SKM-1 treated with dmso at 0.1 percent for 144 hours (cell line): ENCODE results near the gene ACSL5.
A peak's percentile ranks its signal among the peaks of the same experiment; 100 is the strongest.
"Not testable (repeated sequence)": the region's sequence is repeated elsewhere in the genome, so short reads cannot be mapped to it uniquely, and the experiment has no call there.

Experiments used
- DNase-seq: peaks from one replicate; lab custom pipeline; 2025; ENCODE audit not compliant: unreplicated experiment; lab: John Stamatoyannopoulos, UW

The ACSL5 gene

GRCh38 chr10:112374724-112375541 is 1.0 kb downstream of the ACSL5 start:
- DNase-seq: peak; percentile 19

GRCh38 chr10:112375721-112376395 is 1.9 kb downstream of the ACSL5 start:
- DNase-seq: peak; percentile 83

GRCh38 chr10:112376396-112376790 is 2.5 kb downstream of the ACSL5 start:
- DNase-seq: no peak

DNA sequence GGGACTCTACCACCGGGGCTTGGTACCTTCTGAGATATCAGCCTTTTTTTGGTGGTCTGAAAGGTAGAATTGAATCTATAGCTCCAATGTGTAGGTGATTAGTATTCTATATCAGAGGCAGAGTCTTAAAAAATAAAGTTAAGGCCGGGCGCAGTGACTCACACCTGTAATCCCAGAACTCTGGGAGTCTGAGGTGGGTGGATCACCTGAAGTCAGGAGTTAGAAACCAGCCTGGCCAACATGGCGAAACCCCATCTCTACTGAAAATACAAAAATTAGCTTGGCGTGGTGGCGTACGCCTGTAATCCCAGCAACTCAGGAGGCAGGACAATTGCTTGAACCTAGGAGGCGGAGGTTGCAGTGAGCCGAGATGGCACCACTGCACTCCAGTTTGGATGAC is 3.2 kb downstream of the ACSL5 start:
- DNase-seq: not testable (repeated sequence)

DNA sequence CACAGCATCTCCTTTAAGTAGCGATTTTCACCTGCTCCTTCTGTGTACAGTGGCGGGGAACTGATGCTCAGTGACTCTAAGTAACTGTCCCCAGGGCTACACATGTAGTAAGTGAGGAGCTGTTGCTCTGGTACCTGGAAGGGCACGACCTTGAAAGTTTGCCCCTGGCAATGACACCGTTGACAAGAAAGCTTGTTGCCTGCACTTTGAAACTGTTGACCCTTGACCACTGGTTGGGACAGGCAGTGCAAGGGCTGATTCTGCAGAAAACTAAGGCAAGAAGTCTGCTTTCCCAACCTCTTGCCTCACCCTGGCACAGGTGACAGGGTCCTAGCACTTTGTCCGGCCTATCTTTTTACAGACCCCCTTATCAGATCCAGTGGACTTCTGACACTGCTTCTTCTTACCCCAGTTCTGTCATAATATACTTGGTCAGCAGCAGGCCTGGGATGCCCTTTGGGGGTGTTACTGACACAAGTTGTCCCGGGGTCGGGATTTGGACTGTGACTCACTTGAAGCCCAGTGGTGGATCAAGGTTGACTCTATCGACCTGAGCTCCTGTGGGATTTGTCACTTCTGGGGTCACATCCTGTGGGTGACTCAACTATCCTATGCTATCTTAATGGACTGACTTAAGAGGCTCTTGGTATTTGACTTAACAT is 5.8 kb downstream of the ACSL5 start:
- DNase-seq: no peak

GRCh38 chr10:112382515-112383235 is 8.8 kb downstream of the ACSL5 start:
- DNase-seq: no peak

DNA sequence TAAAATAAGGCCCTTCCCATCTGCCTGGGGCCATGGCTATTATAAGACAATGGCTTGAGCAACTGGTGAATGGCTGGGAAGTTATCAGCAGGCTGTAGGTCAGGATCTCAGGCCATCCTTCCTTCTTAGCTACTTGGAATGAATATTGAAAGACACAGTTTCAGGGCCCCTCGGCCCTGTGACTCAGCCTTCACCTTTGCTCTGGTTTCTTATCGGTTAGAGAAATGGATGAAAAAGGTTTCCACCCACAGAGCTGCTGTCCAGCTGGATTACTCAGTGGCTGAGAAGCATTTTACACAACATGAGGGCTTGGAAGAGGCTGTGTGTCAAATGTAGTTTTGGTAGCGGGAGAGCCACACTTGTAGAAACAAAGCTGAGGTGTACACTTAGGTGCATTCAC is 9.4 kb downstream of the ACSL5 start:
- no peak for DNase-seq

GRCh38 chr10:112384141-112384540 is 10.2 kb downstream of the ACSL5 start:
- no peak for DNase-seq

- DNase-seq: no peak
Measured at GRCh38 chr10:112385201-112385600, 11.3 kb downstream of the ACSL5 start.

- DNase-seq: not testable (repeated sequence)
Measured at GRCh38 chr10:112388056-112388455, 14.1 kb downstream of the ACSL5 start.

DNA sequence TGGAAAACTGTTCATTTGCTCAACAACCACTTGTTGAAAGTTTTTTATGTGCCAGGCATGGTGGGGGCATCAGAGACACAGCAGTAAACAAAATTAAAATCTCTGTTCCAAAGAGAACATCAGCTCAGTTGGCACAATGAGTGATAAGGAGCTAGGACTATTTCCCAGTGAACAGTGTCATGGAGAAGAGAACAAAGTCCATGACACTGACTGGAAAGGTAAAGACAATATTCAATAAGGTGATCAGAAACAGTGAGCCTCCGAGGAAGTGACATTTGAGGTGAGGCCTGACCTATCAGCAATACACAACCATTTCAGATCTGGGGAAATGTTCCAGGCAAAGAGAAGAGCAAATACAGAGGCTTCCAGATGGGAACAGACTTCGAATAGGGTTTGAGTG is 14.6 kb downstream of the ACSL5 start:
- no peak for DNase-seq

DNA sequence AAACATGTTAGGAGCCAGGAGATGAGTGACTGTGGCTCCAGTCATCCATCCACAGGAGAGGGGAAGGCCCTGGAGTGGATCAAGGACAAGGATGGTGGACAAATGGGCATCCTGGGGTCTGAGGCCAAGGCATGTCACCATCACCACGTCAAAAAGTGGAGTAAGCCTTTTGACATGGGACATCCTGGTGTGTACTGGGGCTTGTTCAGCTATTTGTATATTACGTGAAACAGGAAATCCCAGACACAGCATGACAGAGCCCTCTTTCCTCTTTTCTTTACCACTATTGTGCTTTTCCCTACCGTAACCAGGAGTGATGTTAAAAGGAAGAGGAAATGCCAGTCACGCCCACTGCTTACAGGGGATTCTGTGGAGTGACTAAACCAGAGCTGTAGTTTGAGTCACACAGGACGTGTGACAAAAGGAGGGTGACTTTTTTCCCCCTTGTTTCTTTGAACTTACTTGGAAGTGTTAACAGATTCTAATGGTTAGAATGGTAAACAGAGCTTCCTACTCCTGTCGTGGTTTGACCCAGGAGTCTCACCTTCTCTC is 15.4 kb downstream of the ACSL5 start:
- DNase-seq: no peak

DNA sequence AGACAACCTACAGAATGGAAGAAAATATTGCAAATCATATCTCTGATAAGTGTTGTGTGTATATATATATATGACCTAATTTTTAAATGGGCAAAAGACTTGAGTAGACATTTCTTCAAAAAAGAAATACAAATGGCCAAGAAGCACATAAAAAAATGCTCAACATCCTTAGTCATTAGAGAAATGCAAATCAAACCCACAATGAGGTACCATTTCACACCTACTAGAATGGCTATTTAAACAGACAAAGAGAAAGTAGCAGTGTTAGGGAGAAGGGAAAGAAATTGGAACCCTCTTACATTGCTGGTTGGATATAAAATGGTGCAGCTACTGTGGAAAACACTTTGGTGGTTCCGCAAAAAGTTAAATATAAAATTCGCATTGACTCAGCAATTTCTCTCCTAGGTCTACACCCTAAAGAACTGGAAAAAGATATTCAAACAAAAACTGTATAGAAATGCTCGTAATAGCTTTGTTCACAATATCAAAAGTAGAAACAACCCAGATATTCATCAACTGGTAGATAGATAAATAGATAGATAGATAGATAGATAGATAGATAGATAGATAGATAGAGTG is 16.3 kb downstream of the ACSL5 start:
- no peak for DNase-seq

DNA sequence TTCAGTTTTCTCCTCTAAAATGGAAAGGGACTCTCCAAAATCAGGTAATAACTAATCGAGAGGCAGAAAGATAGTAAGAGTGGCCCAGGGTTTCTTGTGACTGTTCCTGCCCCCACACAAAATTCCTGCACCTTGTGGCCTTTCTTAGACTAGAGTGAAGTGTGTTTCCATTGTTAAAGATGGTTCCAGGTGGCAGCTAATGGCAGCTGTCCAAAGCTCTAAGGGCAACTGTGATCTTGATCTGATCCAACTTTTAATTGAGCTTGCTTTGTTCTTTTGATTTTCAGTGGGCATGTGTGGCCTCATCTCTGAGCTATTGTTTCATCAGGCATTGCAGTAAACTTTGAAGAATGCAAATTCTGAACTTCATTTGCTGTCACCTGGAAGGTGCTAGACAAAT is 19.4 kb downstream of the ACSL5 start:
- no peak for DNase-seq

- no peak for DNase-seq
Measured at GRCh38 chr10:112393827-112394226, 19.9 kb downstream of the ACSL5 start.

DNA sequence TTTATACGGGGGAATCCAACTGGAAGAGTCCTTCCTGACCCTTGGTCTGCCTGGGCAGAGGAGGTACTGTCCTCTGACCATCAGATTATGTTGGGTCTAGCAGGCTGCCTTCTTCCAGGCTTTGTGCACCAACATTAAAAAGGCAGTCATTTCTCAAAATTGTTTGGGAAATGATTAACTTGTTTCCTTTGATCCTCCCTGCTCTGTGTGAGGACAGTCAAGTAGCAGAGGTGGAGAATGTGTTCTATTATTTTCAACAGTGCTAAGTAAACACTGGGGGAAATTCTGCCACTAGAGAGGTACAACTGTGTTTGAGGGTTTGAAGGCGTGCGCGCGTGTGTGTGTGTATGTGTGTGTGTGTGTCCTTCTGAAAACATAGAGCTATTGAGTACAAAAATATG is 20.6 kb downstream of the ACSL5 start:
- no peak for DNase-seq

DNA sequence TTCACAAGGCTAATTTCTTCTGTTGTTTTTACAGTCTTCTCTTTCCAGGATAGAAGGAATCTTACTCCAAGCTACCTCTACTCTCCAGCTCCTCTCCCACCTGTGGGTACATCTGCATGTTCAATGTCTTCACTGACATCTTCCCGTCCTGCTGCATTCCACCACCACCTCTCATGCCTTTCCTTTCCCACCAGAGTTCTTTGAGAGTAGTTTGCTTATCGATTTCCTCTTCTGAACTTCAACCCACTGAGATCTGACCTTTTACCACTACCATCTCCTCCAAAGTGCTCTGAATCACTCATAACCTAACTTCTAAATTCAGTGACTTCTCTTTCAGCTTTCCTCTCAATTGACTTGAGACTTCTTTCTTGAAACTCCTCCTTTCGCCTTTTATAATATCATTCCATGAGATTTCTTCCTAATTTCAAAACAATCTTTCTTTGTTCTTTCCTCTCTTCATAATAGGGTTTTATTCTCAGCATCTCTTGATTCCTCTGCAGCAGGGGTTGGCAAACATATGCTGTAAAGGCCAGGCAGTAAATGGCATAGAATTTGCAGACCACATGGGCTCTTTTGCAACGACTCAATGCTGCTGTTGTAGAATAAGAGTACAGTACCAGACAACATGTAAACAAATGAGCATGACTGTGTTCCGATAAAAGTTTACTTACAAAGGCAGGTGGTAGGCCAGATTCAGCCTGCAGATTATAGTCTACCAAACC is 22.1 kb downstream of the ACSL5 start:
- no peak for DNase-seq

DNA sequence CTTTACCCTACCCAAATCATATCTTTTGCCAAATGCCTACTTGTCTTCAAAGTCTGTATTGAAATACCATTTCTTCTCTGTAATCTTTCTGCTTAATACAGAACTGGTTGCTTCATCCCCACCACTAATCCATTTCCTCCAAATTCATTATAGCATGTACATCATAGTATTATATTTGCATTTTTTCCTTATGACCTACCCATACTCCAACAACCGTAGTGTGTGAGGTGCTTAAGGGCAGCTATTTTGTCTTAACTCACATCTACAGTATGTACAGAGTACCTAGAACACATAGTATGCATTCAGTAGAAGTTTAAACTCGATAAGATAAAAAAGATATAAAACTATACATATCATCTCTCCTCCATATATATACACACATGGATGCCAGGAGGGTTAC is 23.7 kb downstream of the ACSL5 start:
- DNase-seq: no peak

- no peak for DNase-seq
Measured at GRCh38 chr10:112402917-112403316, 29.0 kb downstream of the ACSL5 start.

DNA sequence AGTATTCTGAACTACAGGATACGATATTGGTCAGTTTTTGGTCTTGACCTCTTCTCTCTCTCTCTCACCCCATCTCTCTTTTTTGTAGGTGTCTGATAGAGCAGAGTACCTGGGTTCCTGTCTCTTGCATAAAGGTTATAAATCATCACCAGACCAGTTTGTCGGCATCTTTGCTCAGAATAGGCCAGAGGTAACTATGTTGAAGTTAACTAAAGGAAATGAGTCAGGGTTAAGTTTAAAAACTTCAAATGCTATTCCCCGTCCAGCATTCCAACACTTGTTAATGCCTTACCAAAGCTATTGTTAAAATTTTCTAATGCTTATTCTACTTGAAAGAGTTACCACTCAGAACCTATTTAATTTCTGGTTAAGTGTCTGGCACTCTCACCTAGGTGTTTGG is 30.7 kb downstream of the ACSL5 start:
- no peak for DNase-seq
